ENCODE data around the gene CPB2.
A peak's percentile ranks its signal among the peaks of the same experiment; 100 is the strongest.

CPB2 gene

GRCh38 chr13:46097015-46097414 is 7.8 kb downstream of the CPB2 start:
- DNase-seq, result peak; percentile 15

GRCh38 chr13:46094478-46094877 is 10.4 kb downstream of the CPB2 start:
- DNase-seq, result no peak

GRCh38 chr13:46088821-46089562 is 15.8 kb downstream of the CPB2 start:
- no peak for DNase-seq

GRCh38 chr13:46087481-46087880 is 17.4 kb downstream of the CPB2 start:
- no peak for DNase-seq

GRCh38 chr13:46086985-46087384 is 17.8 kb downstream of the CPB2 start:
- no peak for DNase-seq

GRCh38 chr13:46086421-46086922 is 18.4 kb downstream of the CPB2 start:
- no peak for DNase-seq

GRCh38 chr13:46085737-46086136 is 19.1 kb downstream of the CPB2 start:
- DNase-seq, result no peak

- DNase-seq, result no peak
Measured at GRCh38 chr13:46082324-46082723, 22.5 kb downstream of the CPB2 start.

- no peak for DNase-seq
Measured at GRCh38 chr13:46079770-46080169, 25.1 kb downstream of the CPB2 start.

GRCh38 chr13:46077265-46077664 is 27.6 kb downstream of the CPB2 start:
- no peak for DNase-seq

GRCh38 chr13:46076827-46077226 is 28.0 kb downstream of the CPB2 start:
- no peak for DNase-seq

GRCh38 chr13:46075811-46076210 is 29.0 kb downstream of the CPB2 start:
- no peak for DNase-seq

- DNase-seq, result no peak
Measured at GRCh38 chr13:46071590-46072249, 33.1 kb downstream of the CPB2 start.

GRCh38 chr13:46063292-46063691 is 41.5 kb downstream of the CPB2 start:
- DNase-seq, result no peak

GRCh38 chr13:46062185-46062584 is 42.6 kb downstream of the CPB2 start:
- no peak for DNase-seq

- DNase-seq, result no peak
Measured at GRCh38 chr13:46059405-46059804, 45.4 kb downstream of the CPB2 start.

- DNase-seq, result no peak
Measured at GRCh38 chr13:46058268-46058667, 46.6 kb downstream of the CPB2 start.

- DNase-seq, result no peak
Measured at GRCh38 chr13:46057256-46058015, 47.4 kb downstream of the CPB2 start.

GRCh38 chr13:46053162-46054012 is 51.4 kb downstream of the CPB2 start:
- no peak for DNase-seq

- peak; percentile 39 for DNase-seq
Measured at GRCh38 chr13:46052319-46053161, 52.3 kb downstream of the CPB2 start, which contains the start of gene ZC3H13. Gene ZC3H13, minus strand, starts transcription at chr13:46052746. Its CDS starts 7,239 bp downstream, at chr13:46045507.

GRCh38 chr13:46051968-46052318 is 52.9 kb downstream of the CPB2 start:
- no peak for DNase-seq

GRCh38 chr13:46050771-46051170 is 54.1 kb downstream of the CPB2 start:
- DNase-seq, result no peak
